ENCODE results near the gene TXN. TPM values are rescaled to one million over a fixed set of nuclear protein-coding genes. Genes with fewer than 3 reads are reported as not detected.
A peak's percentile ranks its signal among the peaks of the same experiment; 100 is the strongest.
"Not testable (repeated sequence)": the region's sequence is repeated elsewhere in the genome, so short reads cannot be mapped to it uniquely, and the experiment has no call there.

TXN gene
- total and polyA plus RNA-seq, 7 donors, result 38.0 to 366 (median 81.4) TPM

- intact Hi-C loops (cut with DNase I), result no loop called here
- 90 to 91% (median 91%) methylated on average over 12 of the region's 12 CpGs for WGBS, 3 donors
- H3K36me3 ChIP-seq (ENCODE audit: insufficient read depth in 1 of 2, low read depth in 1 of 2), result no peaks in the 10 kb centered on the region
Observed at GRCh38 chr9:110198357-110198756, 58.0 kb downstream of the TXN start.

DNA sequence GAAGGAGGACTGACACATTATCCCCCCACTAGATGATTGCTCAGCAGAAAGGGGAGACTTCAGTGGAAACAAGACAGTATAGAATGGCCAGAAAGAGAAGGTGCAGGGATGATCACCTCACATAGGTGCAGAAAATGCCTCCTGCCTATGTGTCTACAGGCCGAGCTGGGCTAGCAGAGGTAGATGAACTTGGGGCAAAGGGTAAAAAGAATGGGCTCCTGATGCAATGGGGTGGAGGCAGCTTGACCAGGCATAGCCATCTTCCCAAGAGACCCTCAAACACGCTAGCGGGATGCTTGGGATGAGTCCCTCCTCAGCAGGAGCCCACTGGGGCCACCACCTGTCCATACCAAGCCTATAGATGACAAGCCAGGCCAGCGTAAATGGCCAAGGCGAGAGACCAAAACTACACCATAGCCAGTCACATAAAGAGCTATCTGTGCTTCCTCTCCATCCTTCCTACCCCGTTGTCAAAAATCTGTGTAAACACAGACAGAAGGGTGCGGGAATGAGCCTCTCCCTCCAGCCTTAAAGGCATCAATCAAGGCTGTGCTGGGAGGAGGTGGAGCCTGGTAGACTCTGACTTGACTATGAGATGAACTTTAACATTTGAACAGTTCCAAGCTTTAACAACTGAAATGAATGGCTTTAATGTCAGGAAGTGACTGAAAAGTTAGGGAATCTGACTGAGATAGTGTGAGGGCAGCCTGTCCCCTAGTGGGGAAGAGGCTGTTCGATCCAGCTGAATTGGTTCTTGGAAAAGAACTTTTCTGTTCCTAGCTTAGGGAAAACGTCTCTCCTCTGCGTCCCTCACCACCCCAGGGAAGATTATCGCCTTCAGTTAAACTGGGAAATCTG lies 58.7 kb downstream of the TXN start:
- Histone ChIP-seq H3K4me1 (no peaks in the 10 kb centered on the region), H3K27me3 (ENCODE audit: insufficient read depth in 3 of 3, low read length in 2 of 3) (peaks cover 0 to 1% (median 0%) of the 10 kb centered on the region in 3 donors), H3K36me3 (ENCODE audit: insufficient read depth in 1 of 2, low read depth in 1 of 2) (no peaks in the 10 kb centered on the region), H3K4me3 (no peak overlapping the region), H3K27ac (no peak overlapping the region), H3K9me3 (no peaks in the 10 kb centered on the region)
- DNase-seq, result no peak
- intact Hi-C loops (cut with DNase I), result no loop called here
- WGBS, 3 donors, result 71 to 76% (median 71%) methylated on average over 11 of the region's 11 CpGs
- peak; percentile 12 for TF ChIP-seq CTCF (IDR thresholded peaks at IDR 0.05)
- ATAC-seq, result no peak

More at GRCh38 chr9:110198357-110198756, 58.0 kb downstream of the TXN start:
- H3K4me1 ChIP-seq, result no peaks in the 10 kb centered on the region
- peaks cover 0 to 2% (median 0%) of the 10 kb centered on the region in 3 donors for H3K27me3 ChIP-seq (ENCODE audit: insufficient read depth in 3 of 3, low read length in 2 of 3)
- ATAC-seq, result no peak
- H3K27ac ChIP-seq, result no peak overlapping the region
- H3K9me3 ChIP-seq, result no peaks in the 10 kb centered on the region
- TF ChIP-seq CTCF (IDR thresholded peaks at IDR 0.05), result no peak
- DNase-seq, result no peak
- no peak overlapping the region for H3K4me3 ChIP-seq

DNA sequence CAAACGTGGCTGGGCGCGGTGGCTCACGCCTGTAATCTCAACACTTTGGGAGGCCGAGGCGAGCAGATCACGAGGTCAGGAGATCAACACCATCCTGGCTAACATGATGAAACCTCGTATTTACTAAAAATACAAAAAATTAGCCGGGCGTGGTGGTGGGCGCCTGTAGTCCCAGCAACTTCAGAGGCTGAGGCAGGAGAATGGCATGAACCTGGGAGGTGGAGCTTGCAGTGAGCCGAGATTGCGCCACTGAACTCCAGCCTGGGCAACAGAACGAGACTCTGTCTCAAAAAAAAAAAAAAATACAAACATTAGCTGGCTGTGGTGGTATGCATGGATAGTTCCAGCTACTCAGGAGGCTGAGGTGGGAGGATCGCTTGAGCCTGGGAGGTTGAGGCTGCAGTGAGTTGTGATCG lies 60.2 kb downstream of the TXN start:
- intact Hi-C loops (cut with DNase I); ATAC-seq; H3K27ac ChIP-seq; H3K27me3 ChIP-seq (ENCODE audit: insufficient read depth in 3 of 3, low read length in 2 of 3); H3K4me1 ChIP-seq; H3K4me3 ChIP-seq; H3K9me3 ChIP-seq; H3K36me3 ChIP-seq (ENCODE audit: insufficient read depth in 1 of 2, low read depth in 1 of 2); DNase-seq: not testable (repeated sequence)
- 91 to 95% (median 95%) methylated on average over 16 of the region's 16 CpGs for WGBS, 3 donors

Other genes with a start within 250 kb of the TXN start
- not detected for gene C9orf152, start 48.3 kb downstream of the TXN start, total RNA-seq
- gene C9orf152, start 48.3 kb downstream of the TXN start, polyA plus RNA-seq, result under 1 TPM in 1 of 3 donors, not detected in 2; 0.08 TPM
- not detected for gene TXNDC8, start 81.4 kb upstream of the TXN start, total RNA-seq
- not detected for gene TXNDC8, start 81.4 kb upstream of the TXN start, polyA plus RNA-seq